GM19025 (cell line): ENCODE data around the gene TBX18.

Source experiments
- ATAC-seq: cut with Tn5 transposase; IDR thresholded peaks from one replicate; pipeline ENCODE4 v1.9.1; 2021; ENCODE audit warnings: mild to moderate bottlenecking, low read depth, moderate library complexity; ENCODE audit not compliant: unreplicated experiment

TBX18 gene

GRCh38 chr6:84753173-84753572 is 11.2 kb downstream of the TBX18 start:
- ATAC-seq: no peak

DNA sequence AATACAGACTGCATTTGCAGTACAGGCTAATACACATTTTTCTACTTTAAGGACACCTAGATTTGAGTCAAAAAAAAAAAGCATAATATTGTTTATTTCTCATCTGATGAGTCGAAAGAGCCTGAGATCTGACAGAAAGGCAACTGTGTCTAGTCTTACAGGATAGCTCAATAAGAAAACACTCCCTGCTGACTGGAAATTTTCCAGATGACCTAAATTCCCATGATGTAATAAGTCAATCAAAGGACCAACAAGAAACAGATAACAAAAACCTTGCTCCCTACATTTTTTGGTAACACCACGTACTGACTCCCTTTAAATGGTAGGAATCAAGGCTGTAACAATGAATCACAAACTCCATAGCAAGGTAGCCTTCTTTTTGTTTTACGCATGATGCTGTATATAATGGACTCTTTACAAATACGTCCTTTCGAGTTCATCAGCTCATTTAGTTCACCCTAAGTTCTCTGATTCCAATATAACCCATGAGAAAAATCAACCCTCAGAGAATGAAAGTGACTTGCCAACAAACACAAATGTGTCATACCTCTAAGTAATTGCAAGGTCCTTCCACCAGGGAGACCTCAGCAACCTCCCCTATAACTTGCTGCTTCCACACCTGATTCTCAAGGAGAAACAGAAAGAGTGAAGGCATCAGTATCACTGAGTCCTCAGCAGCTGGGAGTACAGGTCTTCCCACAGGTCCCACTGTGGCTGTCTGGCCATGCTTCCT is 12.1 kb downstream of the TBX18 start:
- ATAC-seq: no peak

DNA sequence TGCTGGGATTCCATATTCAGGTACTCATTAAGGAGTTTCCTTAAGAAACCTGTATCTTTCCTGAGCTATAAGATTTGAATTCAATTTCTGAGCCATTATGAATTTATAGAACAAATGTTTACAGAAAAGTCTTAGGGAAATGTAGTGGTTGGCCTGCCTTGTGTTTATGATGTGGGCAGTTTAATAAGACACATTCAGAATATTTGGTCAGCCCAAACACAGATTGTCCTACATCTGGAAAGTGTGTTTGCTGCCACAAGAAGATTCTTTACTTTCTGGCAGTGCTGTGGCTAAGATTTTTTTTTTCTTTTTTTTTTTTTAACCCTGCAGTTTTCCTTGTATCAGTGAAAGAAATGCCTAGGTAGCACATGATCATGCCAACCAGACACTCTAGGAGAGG is 15.2 kb downstream of the TBX18 start:
- ATAC-seq: no peak

- ATAC-seq: no peak
Observed at GRCh38 chr6:84748376-84748775, 16.0 kb downstream of the TBX18 start.

GRCh38 chr6:84743616-84744015 is 20.8 kb downstream of the TBX18 start:
- no peak for ATAC-seq

DNA sequence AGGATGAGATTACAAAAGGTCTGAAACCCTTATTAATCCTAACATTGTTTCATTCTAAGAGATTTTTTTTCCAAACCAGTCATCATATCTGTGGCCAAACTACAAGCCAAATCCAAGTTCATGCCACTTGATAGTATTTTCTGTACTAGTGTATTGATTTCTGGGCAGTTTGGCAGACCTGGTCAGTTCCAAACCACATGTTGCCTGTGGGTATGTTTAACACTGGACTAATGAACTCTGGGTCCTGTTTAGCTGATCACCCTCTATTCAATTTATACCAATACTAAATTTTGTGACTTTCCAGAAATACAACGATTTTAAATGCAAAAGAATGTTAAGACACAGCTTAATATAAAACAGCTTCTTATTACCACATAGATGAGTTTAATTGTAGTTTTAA is 24.0 kb downstream of the TBX18 start:
- no peak for ATAC-seq

GRCh38 chr6:84739866-84740208 is 24.6 kb downstream of the TBX18 start:
- ATAC-seq: no peak

DNA sequence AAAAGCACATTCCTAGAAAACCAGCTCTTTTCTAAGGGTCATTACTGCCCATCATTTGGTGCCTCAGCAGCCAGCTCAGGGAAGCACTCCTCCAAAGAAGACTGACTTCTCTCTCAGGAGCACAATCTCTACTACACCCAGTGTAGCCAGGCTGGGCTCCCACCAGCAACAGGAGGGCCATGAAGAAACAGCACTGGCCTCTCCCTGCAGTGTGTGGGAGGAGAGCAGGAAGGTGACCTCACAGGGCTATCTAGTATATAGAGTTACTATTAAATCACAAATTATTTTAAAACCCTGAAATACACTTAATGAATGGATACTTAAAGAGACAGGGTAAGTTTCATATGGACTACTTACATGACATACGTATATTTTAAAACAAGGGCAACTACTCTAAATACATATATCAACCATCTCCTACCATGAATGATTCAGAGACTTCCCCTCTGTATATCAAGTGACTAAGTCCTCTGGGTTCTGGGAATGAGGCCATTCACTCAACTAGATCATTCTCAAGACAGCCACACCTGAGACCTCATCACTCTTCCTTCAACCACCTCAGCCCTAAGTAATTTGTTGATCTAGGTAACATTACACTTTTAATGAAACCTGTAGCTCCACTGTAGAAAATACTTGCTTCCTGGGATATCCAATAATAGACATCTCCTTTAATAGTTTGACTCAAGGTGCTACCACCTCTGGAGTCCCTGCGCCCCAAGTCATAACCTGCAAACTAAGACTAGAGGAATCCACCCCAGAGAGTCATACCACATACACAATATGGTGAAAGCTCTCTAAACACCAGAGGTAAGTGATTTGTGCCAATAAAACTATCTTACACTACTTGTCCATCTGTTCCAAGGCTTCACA is 25.2 kb downstream of the TBX18 start:
- no peak for ATAC-seq

- ATAC-seq: no peak
Observed at GRCh38 chr6:84733889-84734288, 30.5 kb downstream of the TBX18 start.

DNA sequence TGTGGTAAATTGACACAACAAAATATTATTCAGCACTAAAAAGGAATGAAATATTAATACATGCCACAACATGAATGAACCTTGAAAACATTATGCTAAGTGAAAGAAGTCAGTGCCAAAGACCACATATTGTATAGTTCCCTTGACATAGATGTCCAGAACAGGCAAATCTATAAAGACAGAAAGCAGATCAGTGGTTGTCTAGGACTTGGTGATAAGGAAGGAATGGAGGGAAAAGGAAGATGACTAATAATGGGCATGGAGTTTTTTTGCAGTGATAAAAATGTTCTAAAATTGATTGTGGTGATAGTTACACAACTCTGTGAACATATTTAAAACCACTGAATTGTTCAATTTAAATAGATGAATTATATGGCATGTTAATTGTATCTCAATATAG is 32.5 kb downstream of the TBX18 start:
- no peak for ATAC-seq

- ATAC-seq: no peak
Observed at GRCh38 chr6:84731401-84731800, 33.0 kb downstream of the TBX18 start.

- no peak for ATAC-seq
Observed at GRCh38 chr6:84728602-84729001, 35.8 kb downstream of the TBX18 start.

DNA sequence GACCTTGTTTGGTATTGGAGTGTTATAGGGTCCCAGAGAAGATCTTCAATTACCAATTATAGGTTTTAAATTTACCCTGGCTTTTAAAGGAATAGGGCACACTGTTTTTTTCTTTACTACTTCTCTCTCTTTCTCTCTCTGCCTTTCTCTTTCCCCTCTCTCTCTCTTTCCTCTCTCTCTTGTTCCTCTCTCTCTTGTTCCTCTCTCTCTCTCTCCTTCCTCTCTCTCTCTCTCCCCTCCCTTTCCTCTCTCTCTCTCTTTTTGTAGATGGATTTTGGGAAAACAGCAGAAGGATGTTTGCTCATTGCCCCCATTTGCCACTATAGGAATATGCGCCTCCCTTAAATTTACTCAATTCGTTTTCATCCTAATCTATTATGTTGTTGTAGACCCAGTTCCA is 45.2 kb downstream of the TBX18 start:
- ATAC-seq: no peak

DNA sequence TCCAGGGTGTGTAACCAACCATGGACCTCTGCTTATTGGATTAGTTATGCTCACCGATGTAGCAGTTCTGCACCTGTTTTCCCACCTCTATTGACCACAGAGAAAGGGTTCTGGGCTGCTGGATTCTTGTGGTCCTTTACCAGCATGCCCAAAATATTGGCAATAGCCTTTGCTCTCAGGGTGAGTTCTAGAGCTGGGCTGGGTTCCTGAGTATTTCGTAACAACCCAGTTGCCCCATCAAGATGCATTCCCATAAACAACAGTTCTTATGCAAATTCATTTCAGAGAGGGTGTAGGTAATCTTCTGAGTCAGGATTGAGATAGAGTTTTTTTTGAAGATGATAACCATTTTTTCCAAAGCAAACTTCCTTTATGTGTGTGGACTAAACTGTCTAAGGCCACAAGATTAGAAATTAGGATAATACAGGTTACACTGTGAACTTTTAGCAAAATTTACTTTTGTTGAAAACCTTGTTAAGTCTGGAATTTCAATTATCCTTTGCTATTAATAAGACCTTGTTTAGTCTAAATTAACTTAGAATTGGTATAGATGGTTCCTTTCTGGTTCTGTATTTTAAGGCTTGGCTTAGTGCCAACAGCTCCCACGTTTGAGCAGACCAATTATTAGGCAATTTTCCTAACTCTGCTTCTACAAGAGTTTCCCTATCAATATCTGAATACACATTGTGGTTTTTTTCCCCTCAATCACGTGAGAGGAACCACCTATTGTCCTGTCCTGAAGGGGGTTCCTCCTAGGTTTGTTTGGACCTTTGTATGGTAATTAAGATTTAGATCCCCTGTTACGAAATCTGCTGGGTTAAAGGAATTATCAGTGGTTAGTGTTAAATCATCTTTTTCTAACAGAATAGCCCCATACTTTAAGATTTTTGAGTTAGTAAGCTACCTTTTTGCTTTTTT is 46.1 kb downstream of the TBX18 start:
- ATAC-seq: no peak

GRCh38 chr6:84709121-84709520 is 55.3 kb downstream of the TBX18 start:
- no peak for ATAC-seq

GRCh38 chr6:84707171-84707570 is 57.2 kb downstream of the TBX18 start:
- no peak for ATAC-seq

DNA sequence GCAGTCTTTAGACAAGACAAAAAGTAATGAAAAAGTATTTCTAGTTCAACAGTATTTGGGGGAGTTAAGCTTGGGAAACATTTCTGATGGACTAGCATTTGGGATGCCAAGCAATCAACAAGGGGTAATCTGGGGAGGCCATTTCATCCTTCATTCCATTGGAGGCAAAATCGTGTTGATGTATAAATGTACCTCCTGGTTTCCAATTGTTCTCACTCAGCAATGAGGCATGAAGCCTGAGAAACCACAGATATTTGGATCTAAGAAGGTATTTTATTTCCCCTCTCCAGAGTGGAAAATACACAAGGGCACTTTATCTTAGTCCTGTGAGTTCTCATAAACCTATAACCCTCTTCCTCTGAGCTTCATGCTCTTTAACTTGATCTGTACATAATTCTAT is 68.2 kb downstream of the TBX18 start:
- no peak for ATAC-seq

GRCh38 chr6:84691978-84692623 is 72.3 kb downstream of the TBX18 start:
- no peak for ATAC-seq

- no peak for ATAC-seq
Observed at GRCh38 chr6:84688141-84688873, 76.1 kb downstream of the TBX18 start.

- ATAC-seq: no peak
Observed at GRCh38 chr6:84687431-84687830, 77.0 kb downstream of the TBX18 start.
